H9 (cell line): ENCODE data around the gene FDX1. TPM values are rescaled to one million over a fixed set of nuclear protein-coding genes. Genes with fewer than 3 reads are reported as not detected.

Experiments used
- DNase-seq: peaks from one replicate; pipeline ENCODE4 v3.0.0-alpha.2; 2017
- H2AFZ ChIP-seq: one replicate; pipeline ENCODE4 v1.6.1; 2013; ENCODE audit warnings: mild to moderate bottlenecking, low read length, control low read depth, moderate library complexity
- H2AK5ac ChIP-seq: 2 replicates; pipeline ENCODE4 v1.6.1; 2013; ENCODE audit warnings: low read length, control low read depth, mixed read lengths; ENCODE audit not compliant: insufficient read length
- H2BK120ac ChIP-seq: one replicate; pipeline ENCODE4 v1.6.1; 2013; ENCODE audit warnings: low read depth, mild to moderate bottlenecking, low read length, control low read depth, inconsistent platforms; ENCODE audit not compliant: poor library complexity, severe bottlenecking
- H2BK12ac ChIP-seq: 2 replicates; pipeline ENCODE4 v1.6.1; 2013; ENCODE audit warnings: low read length, control low read depth, mixed read lengths, low read depth; ENCODE audit not compliant: insufficient read length
- H2BK15ac ChIP-seq: 2 replicates; pipeline ENCODE4 v1.6.1; 2013; ENCODE audit warnings: low read depth, low read length, control low read depth
- H2BK20ac ChIP-seq: one replicate; pipeline ENCODE4 v1.6.1; 2013; ENCODE audit warnings: low read depth, mild to moderate bottlenecking, low read length, control low read depth, inconsistent platforms; ENCODE audit not compliant: poor library complexity, severe bottlenecking
- H2BK5ac ChIP-seq: 2 replicates; pipeline ENCODE4 v1.6.1; 2013; ENCODE audit warnings: low read length, control low read depth, mixed read lengths; ENCODE audit not compliant: insufficient read length
- H3K14ac ChIP-seq: 2 replicates; pipeline ENCODE4 v1.6.1; 2013; ENCODE audit warnings: low read length, control low read depth; ENCODE audit not compliant: insufficient read depth
- H3K18ac ChIP-seq: 2 replicates; pipeline ENCODE4 v1.6.1; 2013; ENCODE audit warnings: low read depth, mild to moderate bottlenecking, mixed read lengths, low read length, control low read depth; ENCODE audit not compliant: insufficient read length
- H3K23ac ChIP-seq: 2 replicates; pipeline ENCODE4 v1.6.1; 2013; ENCODE audit warnings: low read length, control low read depth, mixed read lengths, low read depth; ENCODE audit not compliant: insufficient read length
- H3K23me2 ChIP-seq: 2 replicates; pipeline ENCODE4 v1.6.1; 2013; ENCODE audit warnings: low read depth, mild to moderate bottlenecking, mixed read lengths, low read length, control low read depth; ENCODE audit not compliant: insufficient read length, poor library complexity, severe bottlenecking
- H3K27ac ChIP-seq: 2 replicates; pipeline ENCODE4 v1.5.1; 2013; ENCODE audit warnings: low read length, control low read depth, mixed read lengths, low read depth; ENCODE audit not compliant: insufficient read length
- H3K27me3 ChIP-seq: 2 replicates; pipeline ENCODE4 v1.6.1; 2013; ENCODE audit warnings: low read length, control low read depth, inconsistent platforms; ENCODE audit not compliant: insufficient read depth
- H3K4ac ChIP-seq: 2 replicates; pipeline ENCODE4 v1.6.1; 2013; ENCODE audit warnings: low read depth, mild to moderate bottlenecking, control low read depth, inconsistent platforms, low read length, moderate library complexity
- H3K4me1 ChIP-seq: 2 replicates; pipeline ENCODE4 v1.6.1; 2013; ENCODE audit warnings: low read length, control low read depth, inconsistent platforms; ENCODE audit not compliant: insufficient read depth
- H3K4me2 ChIP-seq: 2 replicates; pipeline ENCODE4 v1.6.1; 2013; ENCODE audit warnings: low read length, control low read depth, mixed read lengths; ENCODE audit not compliant: insufficient read length, insufficient read depth
- H3K56ac ChIP-seq: 2 replicates; pipeline ENCODE4 v1.6.1; 2013; ENCODE audit warnings: low read depth, mild to moderate bottlenecking, mixed read lengths, low read length, control low read depth; ENCODE audit not compliant: insufficient read length
- H3K79me1 ChIP-seq: 2 replicates; pipeline ENCODE4 v1.6.1; 2013; ENCODE audit warnings: low read depth, mild to moderate bottlenecking, moderate library complexity, low read length, control low read depth, inconsistent platforms; ENCODE audit not compliant: insufficient read depth, poor library complexity, severe bottlenecking
- H3K79me2 ChIP-seq: 2 replicates; pipeline ENCODE4 v1.6.1; 2013; ENCODE audit warnings: low read length, control low read depth, inconsistent platforms; ENCODE audit not compliant: insufficient read depth
- H3K9ac ChIP-seq: 2 replicates; pipeline ENCODE4 v1.6.1; 2013; ENCODE audit warnings: low read length, control low read depth, mixed read lengths; ENCODE audit not compliant: insufficient read length; ENCODE audit errors: extremely low read depth
- H3K9me3 ChIP-seq: one replicate; pipeline ENCODE4 v1.6.1; 2013; ENCODE audit warnings: low read depth, low read length, inconsistent platforms; ENCODE audit not compliant: control insufficient read depth
- H3T11ph ChIP-seq: one replicate; pipeline ENCODE4 v1.6.1; 2013; ENCODE audit warnings: mild to moderate bottlenecking, low read length, control low read depth, inconsistent platforms
- H4K20me1 ChIP-seq: one replicate; pipeline ENCODE4 v1.6.1; 2013; ENCODE audit not compliant: control insufficient read depth, insufficient read length, insufficient read depth
- H4K5ac ChIP-seq: 2 replicates; pipeline ENCODE4 v1.6.1; 2013; ENCODE audit warnings: low read depth, mild to moderate bottlenecking, mixed read lengths, low read length, control low read depth; ENCODE audit not compliant: insufficient read length
- H4K8ac ChIP-seq: replicated peaks from 2 replicates; pipeline ENCODE4 v1.6.1; 2013; ENCODE audit warnings: low read length, control low read depth, mixed read lengths, low read depth; ENCODE audit not compliant: insufficient read length
- H4K91ac ChIP-seq: 2 replicates; pipeline ENCODE4 v1.6.1; 2013; ENCODE audit warnings: low read depth, mild to moderate bottlenecking, moderate library complexity, mixed read lengths, low read length, control low read depth; ENCODE audit not compliant: insufficient read length
- H3K27ac Mint-ChIP-seq, 3 experiments: 2 replicates in 2 of 3; 3 replicates in 1 of 3; pipeline ENCODE4 v1.8.0; 2020 to 2021; ENCODE audit warnings: mixed read lengths in 3 of 3, mild to moderate bottlenecking in 1 of 3, moderate library complexity in 1 of 3
- H3K27me3 Mint-ChIP-seq: 2 replicates; pipeline ENCODE4 v1.8.0; 2021; ENCODE audit warnings: low read depth, mild to moderate bottlenecking, moderate library complexity, mixed read lengths
- H3K36me3 Mint-ChIP-seq, 3 experiments: 2 replicates in 2 of 3; 3 replicates in 1 of 3; pipeline ENCODE4 v1.8.0; 2020 to 2021; ENCODE audit warnings: low read depth in 3 of 3, mixed read lengths in 3 of 3; ENCODE audit not compliant: insufficient read depth in 1 of 3
- H3K4me1 Mint-ChIP-seq, 2 experiments: 2 replicates each; pipeline ENCODE4 v1.8.0; 2020; ENCODE audit warnings: mixed read lengths in 2 of 2
- H3K4me3 Mint-ChIP-seq, 2 experiments: 2 replicates in 1 of 2; 3 replicates in 1 of 2; pipeline ENCODE4 v1.8.0; 2020 to 2021; ENCODE audit warnings: mild to moderate bottlenecking in 2 of 2, mixed read lengths in 2 of 2, moderate library complexity in 1 of 2
- H3K9me3 Mint-ChIP-seq, 2 experiments: 2 replicates in 1 of 2; 3 replicates in 1 of 2; pipeline ENCODE4 v1.8.0; 2020; ENCODE audit warnings: mild to moderate bottlenecking in 2 of 2, mixed read lengths in 2 of 2, moderate library complexity in 1 of 2
- CTCF ChIP-seq: fragments of 200-600 bp; sonication (generic); conservative IDR thresholded peaks from 3 replicates; pipeline ENCODE4 v1.8.0; 2021; ENCODE audit warnings: antibody characterized with exemption, mild to moderate bottlenecking
- WGBS: extraction: QIAGEN DNeasy Blood & Tissue Kit; methylation state at CpG from one replicate; pipeline ENCODE4 v1.1.7; 2013; ENCODE audit warnings: missing lambda C conversion rate, low lambda C conversion rate, mixed read lengths; ENCODE audit not compliant: insufficient read length; ENCODE audit errors: extremely low coverage; 5-methylcytosine and 5-hydroxymethylcytosine counted together
- total RNA-seq: library from RNA; stranded (reverse); gene quantifications from 2 replicates; pipeline ENCODE4 v1.2.1, GENCODE V29; 2021

FDX1 gene
- total RNA-seq, 1 experiment from 2014 or later: 10.1 TPM

- no peak overlapping the region for H3K4me2 ChIP-seq
- no peak overlapping the region for H2BK12ac ChIP-seq
- no peak overlapping the region for H2BK20ac ChIP-seq
- Mint-ChIP-seq H3K36me3 (peaks cover 1 to 3% (median 2%) of the 10 kb centered on the region in 3 experiments; a peak in 2 of 7 replicates), H3K27ac (no peak overlapping the region), H3K9me3 (peaks cover 0 to 1% of the 10 kb centered on the region in 2 experiments; a peak in 3 of 5 replicates), H3K27me3 (no peaks in the 10 kb centered on the region), H3K4me1 (peaks cover 14 to 15% of the 10 kb centered on the region in 2 experiments), H3K4me3 (no peak overlapping the region)
- WGBS: no CpG with 5 or more reads among the region's 1 CpG
- no peak overlapping the region for H4K8ac ChIP-seq
- no peak overlapping the region for H3T11ph ChIP-seq
- no peak overlapping the region for H3K14ac ChIP-seq
- no peak for DNase-seq
- no peak for TF ChIP-seq CTCF
- peaks cover 5% of the 10 kb centered on the region; the same call in 1 of the 2 replicates for H3K4me1 ChIP-seq
- no peak overlapping the region for H2BK15ac ChIP-seq
- no peak overlapping the region for H4K5ac ChIP-seq
- H2BK120ac ChIP-seq: no peak overlapping the region
- no peak overlapping the region for H4K91ac ChIP-seq
- H3K4ac ChIP-seq: no peak overlapping the region
- no peaks in the 10 kb centered on the region for H3K23me2 ChIP-seq
- H3K27me3 ChIP-seq: no peaks in the 10 kb centered on the region
- no peaks in the 10 kb centered on the region for H4K20me1 ChIP-seq
- H3K9ac ChIP-seq: no peak overlapping the region
- H2AFZ ChIP-seq: no peak overlapping the region
- H2BK5ac ChIP-seq: no peak overlapping the region
- H3K27ac ChIP-seq: no peak overlapping the region
- H2AK5ac ChIP-seq: no peak overlapping the region
- H3K79me2 ChIP-seq: no peaks in the 10 kb centered on the region
- no peak overlapping the region for H3K23ac ChIP-seq
- no peak overlapping the region for H3K18ac ChIP-seq
- H3K79me1 ChIP-seq: no peaks in the 10 kb centered on the region
- no peaks in the 10 kb centered on the region for H3K9me3 ChIP-seq
- H3K56ac ChIP-seq: no peak overlapping the region
These were observed 43.1 kb downstream of the FDX1 start for GRCh38 chr11:110472858-110473257.
